Anterior cingulate cortex (tissue), 58 donors: Measurements from ENCODE around the gene VWA8.
"Not testable (repeated sequence)": the region's sequence is repeated elsewhere in the genome, so short reads cannot be mapped to it uniquely, and the experiment has no call there.

ENCODE experiments used
- DNase-seq, 58 donors: peaks; one replicate each; lab custom pipeline; 2025; lab: John Stamatoyannopoulos, UW

The VWA8 gene

DNA sequence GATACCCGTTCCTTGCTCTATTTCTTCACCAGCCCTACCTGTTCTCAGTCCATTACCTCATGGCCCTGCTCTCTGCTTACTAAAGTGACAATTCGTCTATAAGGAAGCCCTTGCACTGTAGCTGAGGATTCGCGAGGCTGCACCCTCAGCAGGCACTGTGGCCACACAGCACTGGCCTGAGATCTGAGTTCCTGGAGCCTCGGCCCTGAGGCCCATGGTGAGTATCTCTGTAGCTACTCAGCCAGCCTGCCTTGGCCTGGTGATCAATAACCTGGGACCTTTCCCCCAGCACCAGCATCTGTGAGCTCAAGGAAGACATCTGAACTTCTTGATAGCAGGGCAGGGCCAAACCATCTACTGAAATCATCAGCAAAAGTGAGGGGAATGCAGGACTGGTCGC lies 412.9 kb downstream of the VWA8 start:
- DNase-seq = peak in 3 of 58 donors; percentile 35 to 63 (median 39)

- peak in 56 of 58 donors; percentile 30 to 99 (median 89) for DNase-seq
Observed at GRCh38 chr13:41547251-41548000, 413.5 kb downstream of the VWA8 start.

DNA sequence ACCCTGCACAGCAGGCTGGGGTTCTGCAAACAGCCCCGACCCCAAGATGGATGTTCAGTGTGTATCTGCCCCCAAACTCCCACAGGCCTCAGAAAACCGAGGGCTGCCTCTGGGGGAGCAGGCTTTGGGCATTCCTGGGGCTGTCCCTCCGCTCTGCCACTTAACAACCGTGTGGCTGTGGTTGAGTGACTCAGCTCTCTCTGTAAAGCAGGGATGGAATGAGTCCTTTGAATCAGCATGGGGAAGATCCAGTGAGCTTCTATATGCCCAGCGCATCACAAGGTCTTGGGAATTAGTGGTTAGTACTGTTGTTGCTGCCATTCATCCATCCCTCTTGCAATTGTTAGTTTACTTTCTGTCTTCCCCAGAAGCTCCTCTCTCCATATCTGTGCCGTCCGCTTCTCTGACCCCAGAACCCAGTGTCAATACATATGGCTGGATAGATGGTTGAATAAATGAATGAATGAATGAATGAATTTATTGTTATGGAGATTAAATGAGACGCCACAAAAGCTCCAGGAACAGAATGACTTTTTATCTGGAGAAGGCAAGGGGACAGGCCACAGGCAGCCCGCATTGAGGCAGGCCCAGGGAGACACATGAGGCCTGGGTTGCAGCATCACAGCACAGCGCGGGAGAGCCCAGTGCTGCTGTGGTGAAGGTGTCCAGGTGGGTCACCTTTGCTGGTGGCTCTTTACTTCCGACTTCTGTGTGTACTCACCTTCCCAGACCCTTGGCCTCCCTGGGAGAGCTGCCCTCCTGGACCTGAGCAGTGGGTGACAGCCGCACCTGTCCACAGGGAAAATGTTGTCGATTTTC lies 414.3 kb downstream of the VWA8 start:
- DNase-seq = peak in 5 of 58 donors; percentile 21 to 59 (median 43)

DNA sequence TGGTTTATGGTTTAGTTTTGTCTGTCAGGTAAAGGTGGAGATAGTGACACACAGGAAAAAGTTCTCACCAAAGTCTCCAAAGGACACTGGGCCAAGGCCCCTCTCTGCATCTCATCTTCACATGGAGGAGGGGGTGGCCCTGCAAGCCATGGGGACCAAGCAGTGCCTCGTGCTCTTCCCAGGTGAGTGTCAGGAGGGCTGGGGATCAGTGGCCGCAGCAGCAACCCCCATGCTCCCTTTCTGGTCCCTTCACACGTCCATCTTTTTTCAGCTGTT lies 415.5 kb downstream of the VWA8 start:
- no peak for DNase-seq

GRCh38 chr13:41543664-41544300 lies 417.1 kb downstream of the VWA8 start:
- no peak for DNase-seq

DNA sequence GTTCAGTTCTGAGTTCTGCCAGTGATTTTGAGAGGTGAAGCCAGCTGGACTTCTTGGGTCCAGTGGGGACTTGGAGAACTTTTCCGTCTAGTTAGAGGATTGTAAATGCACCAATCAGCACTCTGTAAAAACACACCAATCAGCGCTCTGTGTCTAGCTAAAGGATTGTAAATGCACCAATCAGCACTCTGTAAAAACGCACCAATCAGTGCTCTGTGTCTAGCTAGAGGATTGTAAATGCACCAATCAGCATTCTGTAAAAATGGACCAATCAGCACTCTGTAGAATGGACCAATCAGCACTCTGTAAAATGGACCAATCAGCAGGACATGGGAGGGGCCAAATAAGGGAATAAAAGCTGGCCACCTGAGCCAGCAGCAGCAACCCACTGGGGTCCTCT lies 418.1 kb downstream of the VWA8 start:
- DNase-seq = not testable (repeated sequence)

DNA sequence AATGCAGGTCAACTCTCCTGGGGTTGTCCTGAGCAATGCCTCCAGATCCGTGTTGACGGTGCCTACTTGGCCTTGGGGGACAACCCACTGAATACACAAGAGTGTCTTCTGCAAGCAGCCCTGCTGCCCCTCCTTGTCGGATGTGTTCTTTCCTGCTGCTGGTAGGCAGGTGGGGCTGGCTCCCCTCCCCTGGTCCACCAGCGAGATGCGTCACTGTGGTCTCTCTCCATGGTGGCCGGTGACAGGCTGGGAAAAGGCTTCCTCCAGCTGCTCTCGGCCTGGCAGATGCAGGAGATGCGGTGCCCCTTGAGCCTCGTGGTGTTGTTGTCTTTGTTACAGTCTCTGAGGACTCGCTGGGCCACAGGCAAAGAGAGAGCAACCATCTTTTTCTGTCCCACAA lies 418.6 kb downstream of the VWA8 start:
- no peak for DNase-seq

GRCh38 chr13:41541142-41541938 lies 419.6 kb downstream of the VWA8 start:
- DNase-seq = peak in 5 of 58 donors; percentile 18 to 42 (median 24)

- DNase-seq = not testable (repeated sequence)
Observed at GRCh38 chr13:41540240-41540639, 420.7 kb downstream of the VWA8 start.

- DNase-seq = no peak
Observed at GRCh38 chr13:41533266-41534052, 427.4 kb downstream of the VWA8 start.

DNA sequence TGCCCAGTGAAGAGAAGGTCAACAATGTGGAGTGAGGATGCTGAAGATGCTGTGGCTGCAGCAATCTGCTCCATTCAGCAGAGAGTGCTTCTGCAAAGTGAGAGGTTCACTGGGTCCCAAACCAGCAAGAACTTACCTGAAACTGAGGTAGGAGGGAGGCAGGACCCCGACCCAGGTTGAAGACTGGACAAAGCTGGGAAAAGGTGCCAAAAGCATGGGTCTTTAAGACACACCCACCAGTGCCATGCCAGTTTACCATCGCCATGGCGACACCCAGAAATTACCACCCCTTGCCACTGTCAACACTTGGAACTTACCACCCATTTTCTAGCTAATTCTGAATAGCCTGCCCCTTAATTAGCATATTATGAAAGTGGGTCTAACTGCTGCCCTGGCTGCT lies 432.9 kb downstream of the VWA8 start:
- no peak for DNase-seq

DNA sequence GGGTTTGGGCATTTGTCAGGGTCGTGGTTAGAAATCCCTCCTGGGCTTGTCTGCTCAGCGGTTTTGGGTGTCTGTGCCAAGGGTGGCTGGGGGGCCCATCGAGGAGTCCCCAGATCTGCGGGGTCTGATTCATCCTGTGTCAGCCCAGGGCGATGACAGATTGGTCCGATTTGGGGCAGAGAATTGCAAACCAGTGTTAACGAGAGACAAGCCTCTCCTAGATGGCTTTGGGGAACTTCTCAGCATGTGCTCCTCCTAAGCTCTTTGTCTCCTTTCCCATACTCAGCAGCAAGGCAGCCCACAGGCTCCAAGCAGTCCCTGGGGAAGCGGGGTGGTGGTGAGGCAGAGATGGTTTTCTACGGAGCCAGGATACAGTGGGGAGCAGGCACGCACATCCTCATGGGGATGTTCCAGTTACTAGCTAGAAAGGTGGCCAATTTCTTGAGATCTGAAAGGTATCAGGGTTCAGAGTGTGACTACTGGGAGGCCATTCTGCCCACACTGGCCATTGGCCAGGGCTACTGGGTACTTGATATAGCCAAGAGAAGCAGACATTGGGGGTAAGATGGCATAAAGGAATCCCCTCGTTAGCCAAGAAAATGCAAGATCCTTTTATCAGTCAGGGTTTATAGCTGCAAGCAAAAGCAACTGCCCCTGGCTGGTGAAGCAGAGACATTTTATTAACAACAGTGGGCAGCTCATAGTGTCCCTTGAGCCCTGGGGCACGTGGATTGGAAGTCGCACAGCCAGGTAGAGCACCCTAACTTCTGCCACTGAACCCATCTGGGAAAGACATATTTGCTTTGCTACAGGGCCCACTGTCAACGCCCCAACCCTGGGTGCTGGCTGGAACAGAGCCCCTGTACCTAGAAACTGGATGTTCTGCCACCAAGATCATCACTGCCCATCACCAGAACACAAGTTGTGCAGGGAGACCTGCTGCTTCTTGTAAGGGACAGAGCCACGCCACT lies 440.0 kb downstream of the VWA8 start:
- DNase-seq = no peak

- DNase-seq = no peak
Observed at GRCh38 chr13:41520016-41520659, 440.8 kb downstream of the VWA8 start.
